IMR-90 (cell line): ENCODE data around the gene VIPR2. TPM values are rescaled to one million over a fixed set of nuclear protein-coding genes. Genes with fewer than 3 reads are reported as not detected.

Experiments used
- ATAC-seq: fragments of 200-7000 bp; cut with Tn5 transposase; 2 replicates; pipeline ENCODE4 v1.9.1; 2020; ENCODE audit warnings: low read depth, mild to moderate bottlenecking, moderate library complexity
- BruUV-seq: library from RNA; stranded (reverse); fragments of 400-500 nt; replicated peaks from 2 replicates; lab custom pipeline; 2021; lab: Mats Ljungman, UMichigan
- CTCF ChIA-PET: fragments of 300-600 bp; formaldehyde crosslinking; extraction: SDS; loops from one replicate; lab custom pipeline; 2021; ENCODE audit warnings: antibody characterized with exemption; lab: Yijun Ruan, JAX
- POLR2A ChIA-PET: fragments of 300-600 bp; sonication (Branson Sonifier 250); formaldehyde crosslinking; loops from one replicate; lab custom pipeline; 2022; ENCODE audit warnings: antibody characterized with exemption; ENCODE audit not compliant: unreplicated experiment; lab: Charles Lee
- DNase-seq: peaks from one replicate; pipeline ENCODE4 v3.0.0; 2013
- H2AFZ ChIP-seq: replicated peaks from 2 replicates; pipeline ENCODE3; 2013; ENCODE audit warnings: low read length, mild to moderate bottlenecking; ENCODE audit not compliant: poor library complexity
- H2AK5ac ChIP-seq: 2 replicates; pipeline ENCODE4 v1.6.1; 2013; ENCODE audit warnings: low read depth, low read length, inconsistent platforms
- H2AK9ac ChIP-seq: replicated peaks from 2 replicates; pipeline ENCODE3; 2013; ENCODE audit warnings: mild to moderate bottlenecking, low read depth, low read length, moderate library complexity; ENCODE audit not compliant: poor library complexity
- H2BK120ac ChIP-seq: 2 replicates; pipeline ENCODE4 v1.6.1; 2013; ENCODE audit warnings: low read depth, low read length, inconsistent platforms
- H2BK15ac ChIP-seq: 3 replicates; pipeline ENCODE4 v1.6.1; 2013; ENCODE audit warnings: low read depth, low read length, inconsistent platforms
- H2BK20ac ChIP-seq: 2 replicates; pipeline ENCODE4 v1.6.1; 2013; ENCODE audit warnings: low read depth, mild to moderate bottlenecking, inconsistent platforms, low read length, moderate library complexity
- H2BK5ac ChIP-seq: 2 replicates; pipeline ENCODE4 v1.6.1; 2013; ENCODE audit warnings: mild to moderate bottlenecking, low read depth, low read length, inconsistent platforms; ENCODE audit not compliant: poor library complexity, severe bottlenecking
- H3K14ac ChIP-seq: replicated peaks from 2 replicates; pipeline ENCODE4 v1.6.1; 2013; ENCODE audit warnings: low read depth, low read length, inconsistent platforms
- H3K18ac ChIP-seq: 2 replicates; pipeline ENCODE4 v1.6.1; 2013; ENCODE audit warnings: low read depth, low read length, control low read depth
- H3K23ac ChIP-seq: 2 replicates; pipeline ENCODE4 v1.6.1; 2013; ENCODE audit warnings: low read depth, low read length, inconsistent platforms
- H3K27ac ChIP-seq: 2 replicates; pipeline ENCODE4 v1.5.1; 2013; ENCODE audit warnings: mild to moderate bottlenecking, control low read depth, low read length; ENCODE audit not compliant: insufficient read depth
- H3K27me3 ChIP-seq: 2 replicates; pipeline ENCODE4 v1.6.1; 2013; ENCODE audit warnings: low read length; ENCODE audit not compliant: control insufficient read depth, insufficient read depth
- H3K36me3 ChIP-seq: 2 replicates; pipeline ENCODE4 v1.6.1; 2013; ENCODE audit warnings: low read length, mixed read lengths; ENCODE audit not compliant: control insufficient read depth, insufficient read depth
- H3K4ac ChIP-seq: 2 replicates; pipeline ENCODE4 v1.6.1; 2013; ENCODE audit warnings: low read depth, low read length, inconsistent platforms
- H3K4me1 ChIP-seq: 2 replicates; pipeline ENCODE4 v1.6.1; 2013; ENCODE audit warnings: low read length, mixed read lengths; ENCODE audit not compliant: control insufficient read depth, insufficient read depth
- H3K4me2 ChIP-seq: 2 replicates; pipeline ENCODE4 v1.6.1; 2013; ENCODE audit warnings: low read depth, mild to moderate bottlenecking, control low read depth, low read length, moderate library complexity
- H3K4me3 ChIP-seq: 2 replicates; pipeline ENCODE4 v1.5.1; 2013; ENCODE audit warnings: low read depth, mild to moderate bottlenecking, control low read depth, low read length, moderate library complexity; ENCODE audit not compliant: insufficient read depth
- H3K56ac ChIP-seq: 2 replicates; pipeline ENCODE4 v1.6.1; 2013; ENCODE audit warnings: low read length, inconsistent platforms; ENCODE audit not compliant: insufficient read depth; ENCODE audit errors: extremely low read depth
- H3K79me1 ChIP-seq, 2 experiments: 2 replicates each; pipeline ENCODE4 v1.6.1; 2013; ENCODE audit warnings: low read length in 2 of 2, inconsistent platforms in 1 of 2, low read depth in 1 of 2
- H3K9ac ChIP-seq: 2 replicates; pipeline ENCODE4 v1.6.1; 2013; ENCODE audit warnings: low read depth, low read length, control low read depth
- H3K9me1 ChIP-seq: 2 replicates; pipeline ENCODE4 v1.6.1; 2013; ENCODE audit warnings: low read length, inconsistent platforms; ENCODE audit not compliant: insufficient read depth
- H3K9me3 ChIP-seq: 2 replicates; pipeline ENCODE4 v1.6.1; 2013; ENCODE audit warnings: low read length; ENCODE audit not compliant: control insufficient read depth, insufficient read depth
- H4K20me1 ChIP-seq: 2 replicates; pipeline ENCODE4 v1.6.1; 2013; ENCODE audit warnings: low read length, inconsistent platforms; ENCODE audit not compliant: insufficient read depth
- H4K5ac ChIP-seq: 2 replicates; pipeline ENCODE4 v1.6.1; 2013; ENCODE audit warnings: mild to moderate bottlenecking, low read depth, low read length, control low read depth
- H4K8ac ChIP-seq, 2 experiments: 2 replicates each; pipeline ENCODE4 v1.6.1; 2013; ENCODE audit warnings: low read depth in 2 of 2, low read length in 2 of 2, control low read depth in 1 of 2, inconsistent platforms in 1 of 2
- H4K91ac ChIP-seq: 2 replicates; pipeline ENCODE4 v1.6.1; 2013; ENCODE audit warnings: low read depth, low read length, inconsistent platforms; ENCODE audit not compliant: insufficient read depth
- CEBPB ChIP-seq: IDR thresholded peaks from 2 replicates; pipeline ENCODE4 v1.6.1; 2012; ENCODE audit warnings: low read depth, low read length, improper control_type of control experiment
- CHD1 ChIP-seq: IDR thresholded peaks from 2 replicates; pipeline ENCODE4 v1.6.1; 2012; ENCODE audit warnings: low read depth, low read length, improper control_type of control experiment
- ELK1 ChIP-seq: fragments of 150-350 bp; IDR thresholded peaks from 2 replicates; pipeline ENCODE4 v1.6.1; 2016; ENCODE audit warnings: low read depth, mild to moderate bottlenecking, low read length, moderate library complexity, borderline replicate concordance
- FOS ChIP-seq: fragments of 150-350 bp; IDR thresholded peaks from 2 replicates; pipeline ENCODE4 v1.6.1; 2016; ENCODE audit warnings: low read depth, low read length
- MAFK ChIP-seq: IDR thresholded peaks from 2 replicates; pipeline ENCODE4 v1.6.1; 2012; ENCODE audit warnings: low read depth, low read length, improper control_type of control experiment
- MAZ ChIP-seq: IDR thresholded peaks from 2 replicates; pipeline ENCODE4 v1.6.1; 2012; ENCODE audit warnings: low read depth, mild to moderate bottlenecking, low read length, improper control_type of control experiment, moderate library complexity, borderline replicate concordance
- MXI1 ChIP-seq: IDR thresholded peaks from 2 replicates; pipeline ENCODE4 v1.6.1; 2012; ENCODE audit warnings: low read depth, mild to moderate bottlenecking, low read length, moderate library complexity, borderline replicate concordance
- NFE2L2 ChIP-seq: fragments of 150-350 bp; IDR thresholded peaks from 2 replicates; pipeline ENCODE4 v1.6.1; 2016; ENCODE audit warnings: low read depth, mild to moderate bottlenecking, low read length
- POLR2A ChIP-seq: IDR thresholded peaks from 2 replicates; pipeline ENCODE4 v1.6.1; 2012; ENCODE audit warnings: mild to moderate bottlenecking, low read depth, low read length
- RAD21 ChIP-seq: IDR thresholded peaks from 2 replicates; pipeline ENCODE4 v1.6.1; 2012; ENCODE audit warnings: low read length, improper control_type of control experiment
- RCOR1 ChIP-seq: IDR thresholded peaks from 2 replicates; pipeline ENCODE4 v1.6.1; 2012; ENCODE audit warnings: mild to moderate bottlenecking, low read length, improper control_type of control experiment; ENCODE audit not compliant: insufficient replicate concordance
- USF2 ChIP-seq: fragments of 150-350 bp; IDR thresholded peaks from 2 replicates; pipeline ENCODE4 v1.6.1; 2017; ENCODE audit warnings: mild to moderate bottlenecking, antibody characterized with exemption, low read length, low read depth
- dilution Hi-C: fragments of 300-500 bp; cut with HindIII; formaldehyde crosslinking; loops from one replicate; pipeline ENCODE4 v1.14.3; 2018; ENCODE audit warnings: low sequenced_read_pairs; ENCODE audit not compliant: unreplicated experiment
- in situ Hi-C: fragments of 300-500 bp; cut with MboI; formaldehyde crosslinking; loops from 3 replicates; pipeline ENCODE4 v1.14.3; 2019; ENCODE audit warnings: low sequenced_read_pairs, inconsistent platforms, mixed read lengths
- intact Hi-C: fragments of 100-400 bp; cut with micrococcal nuclease; formaldehyde crosslinking; loops from 2 replicates; pipeline ENCODE4 v1.10.0; 2022
- polyA plus RNA-seq, 3 experiments: library from polyadenylated mRNA; depleted of rRNA; stranded (reverse); fragments of >200 nt; gene quantifications; 2 replicates each; pipeline ENCODE4 v1.2.3, GENCODE V29; 2012; ENCODE audit warnings: low replicate concordance in 1 of 3
- total RNA-seq: library from RNA; depleted of rRNA; stranded (reverse); fragments of >200 nt; gene quantifications from 2 replicates; pipeline ENCODE4 v1.2.3, GENCODE V29; 2012

VIPR2 gene
- total and polyA plus RNA-seq, 2 of the 4 experiments (the other 2 are of a cell fraction), result not detected

DNA sequence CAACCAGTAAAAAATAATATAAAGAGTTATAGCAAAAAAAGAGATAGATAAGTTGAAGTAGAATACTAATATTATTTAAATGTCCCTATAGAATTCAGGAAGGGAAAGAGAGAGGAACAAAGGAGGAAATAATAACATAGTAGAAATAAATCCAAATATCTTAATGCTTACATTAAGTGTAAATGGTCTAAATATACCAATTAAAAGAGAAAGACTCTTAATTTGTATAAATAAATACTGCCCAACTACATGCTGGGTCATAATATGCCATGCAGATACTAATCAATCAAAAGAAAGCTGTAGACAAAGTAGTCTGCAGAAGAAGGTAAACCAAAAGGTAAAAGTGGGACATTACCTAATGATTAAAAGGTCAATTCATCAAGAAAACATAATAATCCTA, 43.3 kb upstream of the VIPR2 start:
- DNase-seq, result no peak

More for the DNA sequence above, 43.3 kb upstream of the VIPR2 start:
- Histone ChIP-seq H2BK15ac (no peak overlapping the region), H3K27ac (no peak overlapping the region), H3K36me3 (no peaks in the 10 kb centered on the region), H4K8ac (no peak overlapping the region), H2BK120ac (no peak overlapping the region), H2AK5ac (no peak overlapping the region), H3K4me1 (no peaks in the 10 kb centered on the region), H3K14ac (no peak overlapping the region), H2AK9ac (no peak overlapping the region), H3K23ac (no peak overlapping the region), H4K91ac (no peak overlapping the region), H2BK5ac (no peak overlapping the region), H3K56ac (no peak overlapping the region), H2AFZ (no peak overlapping the region), H3K9me3 (peaks cover 17% of the 10 kb centered on the region), H3K9me1 (no peaks in the 10 kb centered on the region), H2BK20ac (no peak overlapping the region), H3K4me3 (no peak overlapping the region), H3K27me3 (no peaks in the 10 kb centered on the region), H3K79me1 (no peaks in the 10 kb centered on the region), H3K4me2 (no peak overlapping the region), H4K20me1 (no peaks in the 10 kb centered on the region), H3K9ac (no peak overlapping the region), H3K4ac (no peak overlapping the region), H4K5ac (no peak overlapping the region), H3K18ac (no peak overlapping the region)
- in situ Hi-C loops, result no loop called here
- dilution Hi-C loops, result no loop called here
- ATAC-seq, result no peak
- intact Hi-C loops, result no loop called here
- POLR2A ChIA-PET, result no interaction called here
- TF ChIP-seq NFE2L2 (no peak), MXI1 (no peak), CHD1 (no peak), MAFK (no peak), FOS (no peak), POLR2A (no peak), USF2 (no peak), RAD21 (no peak), CEBPB (no peak), ELK1 (no peak), MAZ (no peak), RCOR1 (no peak)
- no TSS peak for BruUV-seq
- CTCF ChIA-PET, result no interaction called here
